Activated CD4-positive, alpha-beta T cell treated with anti-CD3 and anti-CD28 coated beads, Interleukin-2, amount 10 ng/mL, durations not matched to agents 7 days and 5 days (primary cell): ENCODE results near the gene CCDC192. TPM values are rescaled to one million over a fixed set of nuclear protein-coding genes. Genes with fewer than 3 reads are reported as not detected.

Experiments used
- CTCF ChIA-PET: fragments of 350-600 bp; sonication (Branson Sonifier 250); formaldehyde crosslinking; loops from one replicate; lab custom pipeline; 2021; ENCODE audit warnings: antibody characterized with exemption; lab: Charles Lee
- POLR2A ChIA-PET: fragments of 350-600 bp; sonication (Branson Sonifier 250); formaldehyde crosslinking; loops from one replicate; lab custom pipeline; 2021; ENCODE audit warnings: antibody characterized with exemption; lab: Charles Lee
- DNase-seq: peaks from one replicate; pipeline ENCODE4 v3.0.0-alpha.2; 2020
- H3K27ac Mint-ChIP-seq: one replicate; pipeline ENCODE4 v1.8.0; 2021; ENCODE audit warnings: mild to moderate bottlenecking, moderate library complexity, mixed read lengths
- H3K27me3 Mint-ChIP-seq: one replicate; pipeline ENCODE4 v1.8.0; 2021; ENCODE audit warnings: mixed read lengths
- H3K36me3 Mint-ChIP-seq: one replicate; pipeline ENCODE4 v1.8.0; 2021; ENCODE audit warnings: low read depth, mixed read lengths
- H3K4me1 Mint-ChIP-seq: one replicate; pipeline ENCODE4 v1.8.0; 2021; ENCODE audit warnings: mixed read lengths
- H3K4me3 Mint-ChIP-seq: one replicate; pipeline ENCODE4 v1.8.0; 2021; ENCODE audit warnings: mild to moderate bottlenecking, moderate library complexity, mixed read lengths
- H3K9me3 Mint-ChIP-seq: one replicate; pipeline ENCODE4 v1.8.0; 2021; ENCODE audit warnings: mixed read lengths
- total RNA-seq, 2 experiments: library from RNA; stranded (reverse); gene quantifications; one replicate each; pipeline ENCODE4 v1.2.3, GENCODE V29; 2021

The CCDC192 gene
- total RNA-seq, 2 experiments from 2014 or later = not detected

GRCh38 chr5:127848098-127848497 lies 144.9 kb downstream of the CCDC192 start:
- CTCF ChIA-PET = no interaction called here
- POLR2A ChIA-PET = no interaction called here
- no peaks in the 10 kb centered on the region for H3K36me3 Mint-ChIP-seq
- H3K4me3 Mint-ChIP-seq = no peak overlapping the region
- no peaks in the 10 kb centered on the region for H3K4me1 Mint-ChIP-seq
- no peaks in the 10 kb centered on the region for H3K27me3 Mint-ChIP-seq
- DNase-seq = no peak
- H3K27ac Mint-ChIP-seq = no peak overlapping the region
- H3K9me3 Mint-ChIP-seq = no peaks in the 10 kb centered on the region

- Mint-ChIP-seq H3K36me3 (no peaks in the 10 kb centered on the region), H3K4me1 (no peaks in the 10 kb centered on the region), H3K27ac (no peak overlapping the region), H3K9me3 (no peaks in the 10 kb centered on the region), H3K27me3 (no peaks in the 10 kb centered on the region), H3K4me3 (no peak overlapping the region)
- CTCF ChIA-PET = interaction anchor here (0.9 kb wide), 1 partner anchor 8 kb away, joined by 3 read pairs; no protein-coding TSS in a partner anchor
- DNase-seq = no peak
- POLR2A ChIA-PET = no interaction called here
Observed at GRCh38 chr5:127849408-127849807, 146.2 kb downstream of the CCDC192 start.

- Mint-ChIP-seq H3K4me1 (no peaks in the 10 kb centered on the region), H3K27ac (no peak overlapping the region), H3K36me3 (no peaks in the 10 kb centered on the region), H3K4me3 (no peak overlapping the region), H3K9me3 (no peaks in the 10 kb centered on the region), H3K27me3 (no peaks in the 10 kb centered on the region)
- ChIA-PET POLR2A (no interaction called here), CTCF (interaction anchor here (0.9 kb wide), 1 partner anchor 9 kb away, joined by 3 read pairs; no protein-coding TSS in a partner anchor)
- no peak for DNase-seq
Observed at GRCh38 chr5:127849891-127850290, 146.7 kb downstream of the CCDC192 start.

- no peaks in the 10 kb centered on the region for H3K27me3 Mint-ChIP-seq
- no peak overlapping the region for H3K27ac Mint-ChIP-seq
- CTCF ChIA-PET = no interaction called here
- DNase-seq = no peak
- H3K4me1 Mint-ChIP-seq = peaks cover 7% of the 10 kb centered on the region
- POLR2A ChIA-PET = no interaction called here
- no peak overlapping the region for H3K4me3 Mint-ChIP-seq
- H3K9me3 Mint-ChIP-seq = no peaks in the 10 kb centered on the region
- no peaks in the 10 kb centered on the region for H3K36me3 Mint-ChIP-seq
Observed at GRCh38 chr5:127851964-127852363, 148.8 kb downstream of the CCDC192 start.

- no peak for DNase-seq
- peaks cover 7% of the 10 kb centered on the region for H3K4me1 Mint-ChIP-seq
- ChIA-PET POLR2A (no interaction called here), CTCF (no interaction called here)
- no peaks in the 10 kb centered on the region for H3K27me3 Mint-ChIP-seq
- no peaks in the 10 kb centered on the region for H3K36me3 Mint-ChIP-seq
- H3K4me3 Mint-ChIP-seq = no peak overlapping the region
- H3K27ac Mint-ChIP-seq = no peak overlapping the region
- H3K9me3 Mint-ChIP-seq = no peaks in the 10 kb centered on the region
Observed at GRCh38 chr5:127854520-127854919, 151.3 kb downstream of the CCDC192 start.

GRCh38 chr5:127856292-127856691 lies 153.1 kb downstream of the CCDC192 start:
- ChIA-PET POLR2A (no interaction called here), CTCF (interaction anchor here (1.5 kb wide), 1 partner anchor 9 kb away, joined by 3 read pairs; no protein-coding TSS in a partner anchor)
- no peaks in the 10 kb centered on the region for H3K27me3 Mint-ChIP-seq
- no peaks in the 10 kb centered on the region for H3K9me3 Mint-ChIP-seq
- H3K36me3 Mint-ChIP-seq = no peaks in the 10 kb centered on the region
- H3K4me1 Mint-ChIP-seq = peaks cover 7% of the 10 kb centered on the region
- DNase-seq = no peak
- no peak overlapping the region for H3K4me3 Mint-ChIP-seq
- peak overlapping the region; percentile 6 for H3K27ac Mint-ChIP-seq

GRCh38 chr5:127858116-127858784 lies 155.1 kb downstream of the CCDC192 start:
- ChIA-PET CTCF (interaction anchor here (1.2 kb wide), 1 partner anchor 102 kb away, joined by 3 read pairs; no protein-coding TSS in a partner anchor), POLR2A (no interaction called here)
- no peak overlapping the region for H3K4me3 Mint-ChIP-seq
- no peaks in the 10 kb centered on the region for H3K27me3 Mint-ChIP-seq
- no peak overlapping the region for H3K27ac Mint-ChIP-seq
- DNase-seq = no peak
- H3K36me3 Mint-ChIP-seq = no peaks in the 10 kb centered on the region
- H3K9me3 Mint-ChIP-seq = no peaks in the 10 kb centered on the region
- H3K4me1 Mint-ChIP-seq = peaks cover 7% of the 10 kb centered on the region

- no peaks in the 10 kb centered on the region for H3K27me3 Mint-ChIP-seq
- DNase-seq = no peak
- ChIA-PET POLR2A (no interaction called here), CTCF (interaction anchor here (0.9 kb wide), 1 partner anchor 18 kb away, joined by 3 read pairs; no protein-coding TSS in a partner anchor)
- H3K27ac Mint-ChIP-seq = no peak overlapping the region
- no peaks in the 10 kb centered on the region for H3K9me3 Mint-ChIP-seq
- no peak overlapping the region for H3K4me3 Mint-ChIP-seq
- peaks cover 7% of the 10 kb centered on the region for H3K4me1 Mint-ChIP-seq
- no peaks in the 10 kb centered on the region for H3K36me3 Mint-ChIP-seq
Observed at GRCh38 chr5:127860291-127860690, 157.1 kb downstream of the CCDC192 start.

- POLR2A ChIA-PET = no interaction called here
- Mint-ChIP-seq H3K27ac (no peak overlapping the region), H3K4me3 (no peak overlapping the region), H3K4me1 (no peaks in the 10 kb centered on the region), H3K27me3 (peaks cover 1% of the 10 kb centered on the region), H3K9me3 (no peaks in the 10 kb centered on the region), H3K36me3 (no peaks in the 10 kb centered on the region)
- CTCF ChIA-PET = no interaction called here
- no peak for DNase-seq
Observed at GRCh38 chr5:127863161-127863560, 160.0 kb downstream of the CCDC192 start.

GRCh38 chr5:127863610-127864395 lies 160.6 kb downstream of the CCDC192 start:
- ChIA-PET CTCF (no interaction called here), POLR2A (no interaction called here)
- no peaks in the 10 kb centered on the region for H3K9me3 Mint-ChIP-seq
- no peaks in the 10 kb centered on the region for H3K36me3 Mint-ChIP-seq
- H3K27ac Mint-ChIP-seq = no peak overlapping the region
- H3K4me3 Mint-ChIP-seq = no peak overlapping the region
- no peaks in the 10 kb centered on the region for H3K4me1 Mint-ChIP-seq
- H3K27me3 Mint-ChIP-seq = peaks cover 1% of the 10 kb centered on the region
- DNase-seq = no peak

GRCh38 chr5:127864511-127864910 lies 161.3 kb downstream of the CCDC192 start:
- ChIA-PET POLR2A (no interaction called here), CTCF (interaction anchor here (1.4 kb wide), 1 partner anchor 8 kb away, joined by 3 read pairs; no protein-coding TSS in a partner anchor)
- no peak overlapping the region for H3K4me3 Mint-ChIP-seq
- no peaks in the 10 kb centered on the region for H3K9me3 Mint-ChIP-seq
- H3K36me3 Mint-ChIP-seq = no peaks in the 10 kb centered on the region
- H3K4me1 Mint-ChIP-seq = no peaks in the 10 kb centered on the region
- no peak overlapping the region for H3K27ac Mint-ChIP-seq
- DNase-seq = no peak
- peaks cover 1% of the 10 kb centered on the region for H3K27me3 Mint-ChIP-seq

GRCh38 chr5:127865273-127865672 lies 162.1 kb downstream of the CCDC192 start:
- no peak overlapping the region for H3K4me3 Mint-ChIP-seq
- POLR2A ChIA-PET = no interaction called here
- H3K27me3 Mint-ChIP-seq = peaks cover 1% of the 10 kb centered on the region
- no peaks in the 10 kb centered on the region for H3K36me3 Mint-ChIP-seq
- DNase-seq = no peak
- CTCF ChIA-PET = interaction anchor here (0.8 to 1.4 kb wide), 2 partner anchors 9 to 10 kb away, joined by 3 read pairs; no protein-coding TSS in a partner anchor
- no peak overlapping the region for H3K27ac Mint-ChIP-seq
- H3K4me1 Mint-ChIP-seq = no peaks in the 10 kb centered on the region
- no peaks in the 10 kb centered on the region for H3K9me3 Mint-ChIP-seq
